Type B pancreatic cell (in vitro differentiated cells): Measurements from ENCODE around the gene NOD1. TPM values are rescaled to one million over a fixed set of nuclear protein-coding genes. Genes with fewer than 3 reads are reported as not detected.

Source experiments
- DNase-seq: peaks from one replicate; pipeline ENCODE4 v3.0.0; 2021; ENCODE audit warnings: mixed read lengths; ENCODE audit not compliant: unreplicated experiment; ENCODE audit errors: extremely low spot score
- H3K27ac Mint-ChIP-seq: 2 replicates; pipeline ENCODE4 v1.8.0; 2021; ENCODE audit warnings: mild to moderate bottlenecking, mixed read lengths
- H3K27me3 Mint-ChIP-seq: 2 replicates; pipeline ENCODE4 v1.8.0; 2021; ENCODE audit warnings: mixed read lengths
- H3K36me3 Mint-ChIP-seq: 2 replicates; pipeline ENCODE4 v1.8.0; 2021; ENCODE audit warnings: mixed read lengths
- H3K4me1 Mint-ChIP-seq: one replicate; pipeline ENCODE4 v1.8.0; 2021; ENCODE audit warnings: mixed read lengths; ENCODE audit not compliant: unreplicated experiment
- H3K4me3 Mint-ChIP-seq: 2 replicates; pipeline ENCODE4 v1.8.0; 2021; ENCODE audit warnings: mild to moderate bottlenecking, mixed read lengths
- H3K9me3 Mint-ChIP-seq: 2 replicates; pipeline ENCODE4 v1.8.0; 2021; ENCODE audit warnings: mixed read lengths
- total RNA-seq: library from RNA; stranded (reverse); gene quantifications from 2 replicates; pipeline ENCODE4 v1.2.1, GENCODE V29; 2021; ENCODE audit warnings: low replicate concordance
- TF ChIP-seq, protein P1 (sequence below): fragments of 200-600 bp; sonication (generic); conservative IDR thresholded peaks from 2 replicates; pipeline ENCODE4 v1.5.0; 2021; ENCODE audit warnings: antibody characterized with exemption, mild to moderate bottlenecking

The NOD1 gene
- total RNA-seq, 1 donor from 2014 or later: 10.9 TPM

DNA sequence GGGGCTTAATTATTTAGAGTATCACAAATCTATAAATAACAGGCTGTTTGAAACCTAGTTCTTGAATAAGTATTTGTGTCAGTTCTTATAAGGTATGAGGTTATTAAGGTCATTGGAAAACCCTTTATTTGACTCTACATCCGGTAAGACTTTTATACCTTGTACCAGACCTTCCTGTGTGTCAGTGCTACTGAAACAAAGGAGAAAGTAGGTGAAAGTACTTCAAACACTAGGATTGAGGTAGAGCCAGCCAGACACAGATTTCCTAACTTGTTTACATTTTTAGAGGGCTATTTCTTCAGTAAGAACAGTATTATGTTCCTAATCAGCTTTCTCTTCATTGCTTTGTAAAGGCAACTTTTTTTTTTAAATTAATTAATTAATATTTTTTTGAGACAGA is 100.3 kb downstream of the NOD1 start:
- H3K4me3 Mint-ChIP-seq: no peak overlapping the region
- peaks cover 18% of the 10 kb centered on the region for H3K9me3 Mint-ChIP-seq
- H3K27ac Mint-ChIP-seq: no peak overlapping the region
- no peaks in the 10 kb centered on the region for H3K36me3 Mint-ChIP-seq
- no peaks in the 10 kb centered on the region for H3K4me1 Mint-ChIP-seq
- no peak for DNase-seq
- TF ChIP-seq, protein P1, sequence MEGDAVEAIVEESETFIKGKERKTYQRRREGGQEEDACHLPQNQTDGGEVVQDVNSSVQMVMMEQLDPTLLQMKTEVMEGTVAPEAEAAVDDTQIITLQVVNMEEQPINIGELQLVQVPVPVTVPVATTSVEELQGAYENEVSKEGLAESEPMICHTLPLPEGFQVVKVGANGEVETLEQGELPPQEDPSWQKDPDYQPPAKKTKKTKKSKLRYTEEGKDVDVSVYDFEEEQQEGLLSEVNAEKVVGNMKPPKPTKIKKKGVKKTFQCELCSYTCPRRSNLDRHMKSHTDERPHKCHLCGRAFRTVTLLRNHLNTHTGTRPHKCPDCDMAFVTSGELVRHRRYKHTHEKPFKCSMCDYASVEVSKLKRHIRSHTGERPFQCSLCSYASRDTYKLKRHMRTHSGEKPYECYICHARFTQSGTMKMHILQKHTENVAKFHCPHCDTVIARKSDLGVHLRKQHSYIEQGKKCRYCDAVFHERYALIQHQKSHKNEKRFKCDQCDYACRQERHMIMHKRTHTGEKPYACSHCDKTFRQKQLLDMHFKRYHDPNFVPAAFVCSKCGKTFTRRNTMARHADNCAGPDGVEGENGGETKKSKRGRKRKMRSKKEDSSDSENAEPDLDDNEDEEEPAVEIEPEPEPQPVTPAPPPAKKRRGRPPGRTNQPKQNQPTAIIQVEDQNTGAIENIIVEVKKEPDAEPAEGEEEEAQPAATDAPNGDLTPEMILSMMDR: no peak
- no peaks in the 10 kb centered on the region for H3K27me3 Mint-ChIP-seq

Other genes starting within 250 kb of the NOD1 start
- 11.2 and 15.6 TPM in 2 replicates for gene ZNRF2, start 194.2 kb downstream of the NOD1 start, total RNA-seq
- gene GGCT, start 26.0 kb upstream of the NOD1 start, total RNA-seq: 72.6 and 105 TPM in 2 replicates
- 111 and 157 TPM in 2 replicates for gene GARS1, start 116.1 kb upstream of the NOD1 start, total RNA-seq
- 0.21 and 0.27 TPM in 2 replicates for gene CRHR2, start 203.7 kb upstream of the NOD1 start, total RNA-seq